ENCODE data around the gene SUGCT.

- TF ChIP-seq CTCF (IDR thresholded peaks at IDR 0.05; ENCODE audit: insufficient read depth, low read length) (no peak), POLR2AphosphoS5 (IDR thresholded peaks at IDR 0.05; ENCODE audit: low read depth) (no peak)
Observed at GRCh38 chr7:40288827-40289226, 154.0 kb downstream of the SUGCT start.
